Rectal smooth muscle tissue (tissue), 1 donor: ENCODE data around the gene NDUFV1.

Experiments
- H3K27ac ChIP-seq: one replicate; pipeline ENCODE4 v1.7.0; 2013; ENCODE audit warnings: low read depth, low read length, inconsistent platforms
- H3K27me3 ChIP-seq: one replicate; pipeline ENCODE4 v1.7.0; 2013; ENCODE audit warnings: low read length; ENCODE audit not compliant: control insufficient read depth, insufficient read depth
- H3K36me3 ChIP-seq: one replicate; pipeline ENCODE4 v1.7.0; 2013; ENCODE audit warnings: low read length; ENCODE audit not compliant: control insufficient read depth, insufficient read depth
- H3K4me1 ChIP-seq: one replicate; pipeline ENCODE4 v1.7.0; 2013; ENCODE audit warnings: low read length; ENCODE audit not compliant: control insufficient read depth, insufficient read depth
- H3K4me3 ChIP-seq: one replicate; pipeline ENCODE4 v1.7.0; 2013; ENCODE audit warnings: low read length
- H3K9ac ChIP-seq: one replicate; pipeline ENCODE4 v1.7.0; 2013; ENCODE audit warnings: low read length

NDUFV1 gene

DNA sequence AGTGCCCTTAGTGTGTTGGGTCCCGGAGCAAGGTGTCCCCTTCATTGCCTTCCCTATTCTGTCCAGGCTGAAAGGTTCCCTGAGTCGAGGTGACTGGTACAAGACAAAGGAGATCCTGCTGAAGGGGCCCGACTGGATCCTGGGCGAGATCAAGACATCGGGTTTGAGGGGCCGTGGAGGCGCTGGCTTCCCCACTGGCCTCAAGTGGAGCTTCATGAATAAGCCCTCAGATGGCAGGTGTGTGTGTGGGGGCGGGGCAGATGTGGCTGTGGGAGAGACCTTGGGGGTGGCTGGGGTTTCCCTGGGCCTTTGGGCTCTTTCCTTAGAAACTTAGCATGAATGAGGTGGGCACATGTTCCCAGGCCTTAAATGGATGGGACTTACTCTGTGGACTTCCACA lies 1.8 kb downstream of the NDUFV1 start:
- no peaks in the 10 kb centered on the region for H3K27me3 ChIP-seq
- no peak overlapping the region for H3K9ac ChIP-seq
- H3K4me3 ChIP-seq: no peak overlapping the region
- H3K36me3 ChIP-seq: peaks cover 27% of the 10 kb centered on the region
- H3K27ac ChIP-seq: no peak overlapping the region
- H3K4me1 ChIP-seq: peaks cover 5% of the 10 kb centered on the region

DNA sequence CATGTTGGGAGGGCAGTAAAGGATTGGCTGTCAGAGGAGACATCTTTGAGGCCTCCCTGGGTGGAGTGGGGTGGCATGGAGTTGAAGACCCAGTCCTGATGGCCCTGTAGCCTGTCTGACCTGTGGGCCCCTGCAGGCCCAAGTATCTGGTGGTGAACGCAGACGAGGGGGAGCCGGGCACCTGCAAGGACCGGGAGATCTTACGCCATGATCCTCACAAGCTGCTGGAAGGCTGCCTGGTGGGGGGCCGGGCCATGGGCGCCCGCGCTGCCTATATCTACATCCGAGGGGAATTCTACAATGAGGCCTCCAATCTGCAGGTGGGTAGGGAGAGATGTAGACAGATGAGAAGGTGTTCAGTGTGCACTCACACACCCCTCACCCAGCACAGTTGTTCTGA lies 2.6 kb downstream of the NDUFV1 start:
- no peak overlapping the region for H3K9ac ChIP-seq
- H3K27ac ChIP-seq: no peak overlapping the region
- no peak overlapping the region for H3K4me3 ChIP-seq
- H3K4me1 ChIP-seq: peaks cover 5% of the 10 kb centered on the region
- peaks cover 27% of the 10 kb centered on the region for H3K36me3 ChIP-seq
- no peaks in the 10 kb centered on the region for H3K27me3 ChIP-seq

DNA sequence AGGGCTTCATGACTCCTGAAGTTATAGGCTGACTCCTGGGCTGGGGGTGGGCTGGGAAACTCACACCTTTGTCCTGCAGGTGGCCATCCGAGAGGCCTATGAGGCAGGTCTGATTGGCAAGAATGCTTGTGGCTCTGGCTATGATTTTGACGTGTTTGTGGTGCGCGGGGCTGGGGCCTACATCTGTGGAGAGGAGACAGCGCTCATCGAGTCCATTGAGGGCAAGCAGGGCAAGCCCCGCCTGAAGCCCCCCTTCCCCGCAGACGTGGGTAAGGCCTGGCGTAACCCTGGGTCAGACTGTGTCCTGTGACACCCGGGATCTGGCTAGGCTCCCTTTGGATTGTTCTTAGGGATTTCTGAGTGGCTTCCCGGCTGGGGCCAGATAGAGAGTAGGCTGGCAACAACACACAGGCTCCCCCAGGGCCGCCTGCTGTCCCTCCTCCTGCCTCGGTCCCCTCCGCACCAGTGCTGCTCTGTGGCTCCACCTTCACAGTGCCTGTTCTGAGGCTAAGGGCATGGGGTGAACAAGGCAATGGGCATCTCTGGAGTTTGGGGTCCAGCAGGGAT lies 3.6 kb downstream of the NDUFV1 start:
- no peaks in the 10 kb centered on the region for H3K27me3 ChIP-seq
- no peak overlapping the region for H3K4me3 ChIP-seq
- no peak overlapping the region for H3K27ac ChIP-seq
- no peak overlapping the region for H3K9ac ChIP-seq
- peaks cover 27% of the 10 kb centered on the region for H3K36me3 ChIP-seq
- H3K4me1 ChIP-seq: peaks cover 5% of the 10 kb centered on the region

DNA sequence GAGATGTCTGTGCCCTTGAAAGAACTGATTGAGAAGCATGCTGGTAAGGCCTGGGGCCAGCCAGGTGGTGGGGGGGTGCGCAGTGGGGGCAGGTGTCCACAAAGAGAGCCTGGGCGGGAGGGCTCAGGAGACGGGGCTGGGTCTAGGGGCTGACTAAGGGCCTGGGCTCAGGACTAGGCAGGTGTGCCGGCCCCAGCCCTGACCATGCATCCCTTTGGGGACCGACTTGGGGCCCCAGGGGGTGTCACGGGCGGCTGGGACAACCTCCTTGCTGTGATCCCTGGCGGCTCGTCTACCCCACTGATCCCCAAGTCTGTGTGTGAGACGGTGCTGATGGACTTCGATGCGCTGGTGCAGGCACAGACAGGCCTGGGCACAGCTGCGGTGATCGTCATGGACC lies 4.4 kb downstream of the NDUFV1 start:
- H3K36me3 ChIP-seq: peaks cover 27% of the 10 kb centered on the region
- H3K4me1 ChIP-seq: peaks cover 5% of the 10 kb centered on the region
- no peak overlapping the region for H3K4me3 ChIP-seq
- peaks cover 3% of the 10 kb centered on the region for H3K27me3 ChIP-seq
- no peak overlapping the region for H3K9ac ChIP-seq
- no peak overlapping the region for H3K27ac ChIP-seq

DNA sequence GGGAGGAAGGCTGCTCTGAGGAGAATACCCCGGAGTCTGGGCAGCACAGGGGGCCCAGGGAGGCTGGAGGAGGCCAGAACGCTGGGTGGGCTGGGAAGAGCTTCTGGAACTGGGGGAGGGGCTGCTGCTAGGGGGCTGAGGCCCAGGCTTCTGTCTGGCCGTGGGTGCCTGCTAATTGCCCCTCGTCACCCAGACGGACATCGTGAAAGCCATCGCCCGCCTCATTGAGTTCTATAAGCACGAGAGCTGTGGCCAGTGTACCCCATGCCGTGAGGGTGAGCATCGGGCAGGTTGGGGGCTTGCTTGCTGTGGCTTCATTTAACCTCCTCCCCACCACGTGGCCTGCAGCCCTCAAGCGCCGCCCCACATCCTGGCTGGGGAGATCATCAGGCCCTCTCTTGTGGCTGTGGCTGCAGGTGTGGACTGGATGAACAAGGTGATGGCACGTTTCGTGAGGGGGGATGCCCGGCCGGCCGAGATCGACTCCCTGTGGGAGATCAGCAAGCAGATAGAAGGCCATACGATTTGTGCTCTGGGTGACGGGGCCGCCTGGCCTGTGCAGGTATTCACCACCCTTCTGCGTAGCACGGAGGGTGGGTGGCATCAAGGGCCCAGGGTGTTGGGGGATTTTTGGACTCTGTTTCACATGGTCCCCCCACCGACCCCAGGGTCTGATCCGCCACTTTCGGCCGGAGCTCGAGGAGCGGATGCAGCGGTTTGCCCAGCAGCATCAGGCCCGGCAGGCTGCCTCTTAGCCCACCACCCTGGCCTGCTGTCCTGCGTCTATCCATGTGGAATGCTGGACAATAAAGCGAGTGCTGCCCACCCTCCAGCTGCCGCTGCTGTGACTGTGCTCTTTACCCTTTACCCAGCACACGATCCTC lies 5.2 kb downstream of the NDUFV1 start:
- Histone ChIP-seq H3K27me3 (peaks cover 3% of the 10 kb centered on the region), H3K4me3 (no peak overlapping the region), H3K9ac (no peak overlapping the region), H3K27ac (no peak overlapping the region), H3K4me1 (peaks cover 5% of the 10 kb centered on the region), H3K36me3 (peaks cover 27% of the 10 kb centered on the region)

DNA sequence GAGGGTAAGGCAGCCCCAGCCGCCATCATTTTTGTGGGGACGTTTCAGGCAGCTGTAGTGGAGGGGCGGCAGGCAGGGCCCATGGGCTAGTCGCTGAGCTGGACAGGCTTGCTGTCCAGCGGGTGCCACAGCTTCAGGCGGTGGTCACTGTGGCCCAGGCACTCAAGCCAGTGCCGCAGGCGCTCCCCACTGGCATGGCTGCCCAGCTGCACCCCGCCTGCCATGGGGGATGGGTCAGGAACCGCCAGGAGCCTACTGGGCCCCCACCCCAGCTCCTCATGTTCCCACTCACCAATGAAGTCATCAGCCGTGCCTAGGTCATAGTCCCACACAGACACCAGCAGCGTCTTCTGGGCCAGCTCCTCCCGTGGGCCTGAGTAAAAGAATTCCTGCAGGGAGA lies 6.0 kb downstream of the NDUFV1 start:
- Histone ChIP-seq H3K9ac (no peak overlapping the region), H3K4me3 (no peak overlapping the region), H3K4me1 (no peaks in the 10 kb centered on the region), H3K36me3 (peaks cover 27% of the 10 kb centered on the region), H3K27me3 (peaks cover 3% of the 10 kb centered on the region), H3K27ac (no peak overlapping the region)

DNA sequence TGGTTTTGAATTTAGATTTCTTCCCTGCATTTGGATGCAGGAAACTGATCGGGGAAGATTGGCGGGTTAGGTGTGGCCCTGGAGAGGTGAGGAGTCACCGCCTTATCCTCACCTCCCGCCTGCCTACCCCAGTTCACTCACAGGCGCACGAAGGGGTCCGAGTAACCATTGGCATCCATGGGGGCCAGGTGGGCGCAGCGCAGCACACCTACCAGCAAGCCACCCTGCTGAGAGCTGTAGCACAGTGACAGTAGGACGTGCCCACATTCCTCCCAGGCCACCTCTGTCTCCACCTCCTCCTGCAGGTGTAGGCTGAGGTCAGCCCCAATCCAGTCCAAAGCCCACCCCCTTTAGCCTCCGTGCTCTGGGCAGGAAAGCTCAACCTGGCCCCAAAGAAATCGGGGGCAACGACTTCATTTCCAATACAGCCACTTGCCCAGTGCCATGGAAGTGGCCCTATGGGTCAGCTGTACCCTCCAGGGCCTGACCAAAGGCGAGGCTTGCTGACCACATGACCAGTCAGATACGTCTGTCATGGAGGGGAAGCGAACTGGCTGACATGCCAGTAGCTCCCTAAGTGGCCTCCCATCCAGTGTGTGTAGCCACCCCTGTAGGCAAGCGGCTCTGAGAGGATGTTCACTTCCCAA lies 6.7 kb downstream of the NDUFV1 start:
- Histone ChIP-seq H3K27ac (no peak overlapping the region), H3K4me3 (peak overlapping the region; percentile 69), H3K4me1 (no peaks in the 10 kb centered on the region), H3K9ac (peak overlapping the region; percentile 19), H3K27me3 (peaks cover 3% of the 10 kb centered on the region), H3K36me3 (peaks cover 27% of the 10 kb centered on the region)

DNA sequence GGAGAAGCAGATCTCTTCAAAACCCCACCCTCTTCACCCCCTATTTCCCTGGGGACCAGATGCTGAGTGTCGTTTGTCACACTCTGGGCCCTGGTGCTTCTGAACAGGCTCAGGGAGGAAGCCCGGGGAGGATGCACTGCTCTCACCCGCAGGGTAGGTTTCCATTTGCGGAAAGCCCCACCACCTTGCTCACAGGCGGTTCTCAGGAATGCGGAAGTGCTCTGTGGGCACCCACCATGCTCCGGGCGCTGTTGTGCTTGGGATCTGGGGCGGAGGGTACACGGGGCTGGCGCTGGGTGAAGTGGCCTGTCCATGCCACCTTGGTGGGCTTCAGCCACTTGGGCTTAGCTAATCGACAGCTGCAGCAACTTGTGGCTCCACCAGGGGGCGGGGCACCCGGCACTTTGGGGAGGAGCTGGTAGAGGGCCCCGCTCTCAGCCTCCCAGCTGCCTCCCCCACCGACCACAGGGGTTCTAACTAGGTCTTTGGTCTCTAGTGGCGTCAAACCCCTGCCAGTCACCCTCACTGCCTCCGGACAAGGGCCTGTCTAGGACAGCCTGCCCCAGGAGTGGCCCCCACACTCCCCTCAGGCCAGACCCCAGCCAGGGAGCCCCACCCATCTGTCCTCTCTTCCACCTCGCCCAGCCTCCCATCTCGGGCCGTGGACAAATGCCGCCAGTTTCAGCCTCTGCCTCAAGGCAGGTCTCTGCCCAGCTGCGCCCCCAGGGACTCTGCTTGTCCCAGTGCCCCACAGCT lies 7.4 kb downstream of the NDUFV1 start:
- Histone ChIP-seq H3K27ac (no peak overlapping the region), H3K4me3 (peak overlapping the region; percentile 69), H3K36me3 (peaks cover 21% of the 10 kb centered on the region), H3K27me3 (peaks cover 3% of the 10 kb centered on the region), H3K9ac (peak overlapping the region; percentile 19), H3K4me1 (no peaks in the 10 kb centered on the region)

DNA sequence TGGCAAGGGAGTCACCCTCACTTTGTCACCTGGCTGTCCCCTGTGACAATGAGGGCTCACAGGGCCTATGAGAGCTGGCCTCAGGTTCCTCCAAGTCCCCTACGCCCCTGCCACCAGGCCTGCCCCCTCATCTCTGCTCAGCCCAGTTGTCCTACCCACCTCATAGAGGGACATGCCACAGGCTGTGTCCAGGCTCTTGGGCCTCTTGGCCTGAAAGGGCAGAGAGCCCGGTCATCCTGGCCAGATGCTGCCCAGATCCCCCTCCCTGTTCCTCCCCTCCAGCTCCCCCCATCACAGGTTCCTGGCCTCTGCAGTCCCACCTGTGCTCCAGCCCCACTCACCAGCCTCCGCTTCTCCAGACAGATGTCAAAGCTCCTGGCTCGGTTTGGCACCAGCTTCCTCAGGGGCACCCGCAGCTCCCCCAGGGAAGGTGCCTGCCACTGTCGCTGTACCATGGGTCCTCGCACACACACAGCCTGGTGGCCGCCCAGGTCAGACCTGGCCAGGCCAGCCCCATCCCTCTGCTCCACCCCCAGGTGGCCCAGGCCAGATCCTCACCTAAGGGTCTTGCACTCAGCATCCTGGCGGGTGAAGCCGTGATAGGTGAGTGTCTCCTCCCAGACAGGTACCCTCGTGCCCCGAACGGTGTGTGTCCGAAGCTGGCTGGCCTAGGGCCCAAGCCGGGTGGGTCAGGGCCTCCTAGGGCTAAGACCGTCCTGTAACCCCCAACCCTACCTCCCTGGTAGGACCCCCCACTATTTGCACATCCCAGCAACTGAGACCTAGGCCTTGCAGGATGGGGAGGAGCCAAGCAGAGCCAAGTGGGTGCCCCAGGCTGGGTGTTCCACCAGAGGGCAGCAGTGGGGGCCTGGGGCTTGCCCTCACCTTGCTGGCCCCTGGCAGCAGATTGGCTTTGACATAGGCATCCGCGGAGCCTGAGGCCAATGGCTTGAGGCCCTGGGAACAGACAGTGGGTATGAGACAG lies 8.3 kb downstream of the NDUFV1 start:
- no peak overlapping the region for H3K27ac ChIP-seq
- no peak overlapping the region for H3K9ac ChIP-seq
- peak overlapping the region; percentile 69 for H3K4me3 ChIP-seq

DNA sequence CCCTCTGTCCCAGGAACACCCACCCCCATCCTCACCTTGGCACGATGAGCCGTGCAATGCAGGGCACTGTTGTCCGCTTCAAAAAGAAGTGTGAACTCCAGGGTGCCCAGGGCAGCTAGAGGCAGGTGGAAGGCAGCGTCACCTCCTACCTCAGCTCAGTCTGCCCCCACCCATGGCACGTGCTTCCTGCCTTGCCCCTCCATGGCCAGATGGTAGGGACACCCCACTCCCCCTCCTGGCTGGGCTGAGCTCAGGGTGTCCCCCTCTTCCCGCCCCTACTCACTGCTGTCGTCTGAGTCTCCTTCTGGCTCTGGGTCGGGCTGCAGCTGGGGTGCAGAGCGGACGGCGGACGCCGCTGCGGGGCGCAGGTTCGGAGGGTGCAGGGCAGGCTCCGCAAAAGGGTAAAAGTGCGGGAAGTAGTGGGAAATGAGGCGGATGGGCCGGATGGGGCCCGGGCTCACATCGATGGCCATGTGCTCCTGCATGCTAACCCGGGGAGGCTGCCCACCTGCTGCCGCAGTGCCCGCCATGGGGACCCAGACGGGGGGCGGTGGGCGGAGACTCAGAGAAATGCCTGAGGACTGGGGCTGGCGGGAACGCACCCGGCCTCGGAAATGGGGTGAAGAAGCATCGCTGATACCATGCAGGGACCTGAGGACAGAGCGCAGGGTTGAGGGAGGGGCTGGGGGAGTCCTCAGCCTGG lies 9.1 kb downstream of the NDUFV1 start:
- H3K36me3 ChIP-seq: peaks cover 9% of the 10 kb centered on the region
- peaks cover 3% of the 10 kb centered on the region for H3K27me3 ChIP-seq
- H3K4me1 ChIP-seq: no peaks in the 10 kb centered on the region
- no peak overlapping the region for H3K4me3 ChIP-seq
- no peak overlapping the region for H3K9ac ChIP-seq
- no peak overlapping the region for H3K27ac ChIP-seq

More for the DNA sequence above, 8.3 kb downstream of the NDUFV1 start:
- H3K27me3 ChIP-seq: peaks cover 3% of the 10 kb centered on the region
- no peaks in the 10 kb centered on the region for H3K4me1 ChIP-seq
- H3K36me3 ChIP-seq: peaks cover 17% of the 10 kb centered on the region
